A673 (cell line): Measurements from ENCODE around the gene CBX1.

Source experiments
- CTCF ChIP-seq: fragments of 300-800, 200-600 bp; sonication (generic); conservative IDR thresholded peaks from 2 replicates; pipeline ENCODE4 v1.5.1; 2017; ENCODE audit warnings: low read depth, mild to moderate bottlenecking, antibody characterized with exemption, low read length, moderate library complexity, mixed read lengths
- EZH2 ChIP-seq: fragments of 200-600 bp; sonication (generic); IDR thresholded peaks from 2 replicates; pipeline ENCODE4 v1.6.1; 2017; ENCODE audit warnings: borderline replicate concordance, low read depth, mild to moderate bottlenecking, mixed read lengths, antibody characterized with exemption, low read length; ENCODE audit not compliant: poor library complexity, severe bottlenecking

- TF ChIP-seq CTCF (no peak), EZH2 (no peak)
Measured at GRCh38 chr17:48066192-48066591, 35.1 kb downstream of the CBX1 start.
